HepG2 (cell line): ENCODE results near the gene UBE2J1.
"Not testable (repeated sequence)": the region's sequence is repeated elsewhere in the genome, so short reads cannot be mapped to it uniquely, and the experiment has no call there.

ENCODE experiments used
- CHD4 ChIP-seq: fragments of 200-600 bp; sonication (generic); IDR thresholded peaks from 2 replicates; pipeline ENCODE4 v1.7.0; 2017; ENCODE audit warnings: mild to moderate bottlenecking, low read length, borderline replicate concordance
- FOXM1 ChIP-seq: sonication (generic); formaldehyde crosslinking; IDR thresholded peaks from 2 replicates; pipeline ENCODE4 v1.5.0; 2020; ENCODE audit warnings: missing genetic modification reagents
- HOXA7 ChIP-seq: sonication (generic); formaldehyde crosslinking; IDR thresholded peaks from 2 replicates; pipeline ENCODE4 v1.8.1; 2022; ENCODE audit warnings: mild to moderate bottlenecking, missing genetic modification reagents, moderate library complexity
- SP140L ChIP-seq: sonication (generic); formaldehyde crosslinking; IDR thresholded peaks from 2 replicates; pipeline ENCODE4 v1.4.0; 2020; ENCODE audit warnings: missing genetic modification reagents, borderline replicate concordance
- ZBTB7B ChIP-seq: sonication (generic); formaldehyde crosslinking; IDR thresholded peaks from 2 replicates; pipeline ENCODE4 v1.4.0; 2020; ENCODE audit warnings: missing genetic modification reagents
- ZNF616 ChIP-seq: sonication (generic); formaldehyde crosslinking; IDR thresholded peaks from 2 replicates; pipeline ENCODE4 v1.5.0; 2020; ENCODE audit warnings: low read depth, mild to moderate bottlenecking, missing genetic modification reagents
- TF ChIP-seq, protein P1 (sequence below): IDR thresholded peaks from 2 replicates; pipeline ENCODE4 v1.6.1; 2012; ENCODE audit warnings: inconsistent platforms

DNA sequence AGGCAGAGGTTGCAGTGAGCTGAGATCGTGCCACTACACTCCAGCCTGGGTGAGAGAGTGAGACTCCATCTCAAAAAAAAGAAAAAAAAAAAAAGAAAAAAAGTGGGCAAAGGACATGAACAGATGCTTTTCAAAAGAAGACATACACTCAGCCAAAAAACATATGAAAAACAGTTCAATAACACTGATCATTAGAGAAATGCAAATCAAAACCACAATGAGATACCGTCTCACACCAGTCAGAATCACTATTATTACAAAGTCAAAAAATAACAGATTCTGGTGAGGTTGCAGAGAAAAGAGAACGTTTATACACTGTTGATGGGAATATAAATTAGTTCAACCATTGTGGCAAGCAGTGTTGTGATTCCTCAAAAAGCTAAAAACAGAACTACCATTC, 48.0 kb downstream of the UBE2J1 start:
- TF ChIP-seq SP140L (CRISPR knock-in tag); FOXM1; ZBTB7B (CRISPR knock-in tag); HOXA7 (CRISPR knock-in tag); ZNF616 (CRISPR knock-in tag); CHD4: not testable (repeated sequence)
- TF ChIP-seq, protein P1, sequence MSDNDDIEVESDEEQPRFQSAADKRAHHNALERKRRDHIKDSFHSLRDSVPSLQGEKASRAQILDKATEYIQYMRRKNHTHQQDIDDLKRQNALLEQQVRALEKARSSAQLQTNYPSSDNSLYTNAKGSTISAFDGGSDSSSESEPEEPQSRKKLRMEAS = not testable (repeated sequence)
